Testis (tissue), 3 donors: ENCODE measurements around the gene CHMP1A. TPM values are rescaled to one million over a fixed set of nuclear protein-coding genes. Genes with fewer than 3 reads are reported as not detected.
"Not testable (repeated sequence)": the region's sequence is repeated elsewhere in the genome, so short reads cannot be mapped to it uniquely, and the experiment has no call there.

Experiments
- DNase-seq: peaks from one replicate; pipeline ENCODE4 v3.0.0-alpha.2; 2019
- H3K27ac ChIP-seq, 2 donors: fragments of 200-600 bp; sonication (generic); one replicate each; pipeline ENCODE4 v1.5.1; 2019
- H3K27me3 ChIP-seq: fragments of 200-600 bp; sonication (generic); one replicate; pipeline ENCODE4 v1.5.1; 2019
- H3K36me3 ChIP-seq: fragments of 200-600 bp; sonication (generic); one replicate; pipeline ENCODE4 v1.5.1; 2017; ENCODE audit warnings: low read depth; ENCODE audit errors: missing control alignments
- H3K4me1 ChIP-seq: fragments of 200-600 bp; sonication (generic); one replicate; pipeline ENCODE4 v1.5.1; 2019
- H3K4me3 ChIP-seq, 2 donors: fragments of 200-600 bp; sonication (generic); one replicate each; pipeline ENCODE4 v1.5.1; 2017 to 2019
- H3K9me3 ChIP-seq: fragments of 200-600 bp; sonication (generic); one replicate; pipeline ENCODE4 v1.5.1; 2017
- POLR2A ChIP-seq: fragments of 450-650 bp; IDR thresholded peaks from one replicate; pipeline ENCODE4 v1.6.1; 2017; ENCODE audit warnings: antibody characterized with exemption, mild to moderate bottlenecking, moderate library complexity
- WGBS, 2 donors: methylation state at CpG; one replicate each; pipeline ENCODE4 v1.1.5; 2018; 5-methylcytosine and 5-hydroxymethylcytosine counted together
- intact Hi-C: fragments of 100-400 bp; cut with DNase I; formaldehyde crosslinking; loops from one replicate; pipeline ENCODE4 v1.15.1; 2023; ENCODE audit warnings: low total_unique reads
- polyA plus RNA-seq: library from polyadenylated mRNA; stranded (reverse); fragments of 350-450 nt; fragmentation: Illumina TruSeq; extraction: RNeasy Lipid Tissue Mini Kit (QIAGEN cat#74804); gene quantifications from one replicate; pipeline ENCODE4 v1.2.3, GENCODE V29; 2014; ENCODE audit warnings: low read depth, low replicate concordance; ENCODE audit not compliant: insufficient read depth
- total RNA-seq, 2 donors: library from RNA; depleted of rRNA; stranded (reverse); fragments of >200 nt; gene quantifications; one replicate each; pipeline ENCODE4 v1.2.3, GENCODE V29; 2016
- TF ChIP-seq, protein P1 (sequence below), 3 experiments: fragments of 450-650 bp in 2 of 3; fragments of 200-600 bp in 1 of 3; sonication (generic) in 1 of 3; IDR thresholded peaks; one replicate each; pipeline ENCODE4 v1.5.1; 2016 to 2019; ENCODE audit warnings: antibody characterized with exemption in 3 of 3, mild to moderate bottlenecking in 2 of 3, moderate library complexity in 1 of 3

Gene CHMP1A
- total and polyA plus RNA-seq, 3 donors from 2014 or later = 90.0 to 123 (median 106) TPM

GRCh38 chr16:89687092-89687940, 29.8 kb upstream of the CHMP1A start:
- H3K9me3 ChIP-seq = no peaks in the 10 kb centered on the region

GRCh38 chr16:89686520-89687091, 29.1 kb upstream of the CHMP1A start, which contains the start of gene CDK10:
Gene CDK10, plus strand, starts transcription at chr16:89686689. Its CDS starts 22 bp downstream, at chr16:89686711.
- H3K9me3 ChIP-seq = no peaks in the 10 kb centered on the region
- DNase-seq = peak; percentile 92
- 0 to 1% methylated on average over 8 to 64 of the region's 67 CpGs for WGBS, 2 donors
- TF ChIP-seq, protein P1, sequence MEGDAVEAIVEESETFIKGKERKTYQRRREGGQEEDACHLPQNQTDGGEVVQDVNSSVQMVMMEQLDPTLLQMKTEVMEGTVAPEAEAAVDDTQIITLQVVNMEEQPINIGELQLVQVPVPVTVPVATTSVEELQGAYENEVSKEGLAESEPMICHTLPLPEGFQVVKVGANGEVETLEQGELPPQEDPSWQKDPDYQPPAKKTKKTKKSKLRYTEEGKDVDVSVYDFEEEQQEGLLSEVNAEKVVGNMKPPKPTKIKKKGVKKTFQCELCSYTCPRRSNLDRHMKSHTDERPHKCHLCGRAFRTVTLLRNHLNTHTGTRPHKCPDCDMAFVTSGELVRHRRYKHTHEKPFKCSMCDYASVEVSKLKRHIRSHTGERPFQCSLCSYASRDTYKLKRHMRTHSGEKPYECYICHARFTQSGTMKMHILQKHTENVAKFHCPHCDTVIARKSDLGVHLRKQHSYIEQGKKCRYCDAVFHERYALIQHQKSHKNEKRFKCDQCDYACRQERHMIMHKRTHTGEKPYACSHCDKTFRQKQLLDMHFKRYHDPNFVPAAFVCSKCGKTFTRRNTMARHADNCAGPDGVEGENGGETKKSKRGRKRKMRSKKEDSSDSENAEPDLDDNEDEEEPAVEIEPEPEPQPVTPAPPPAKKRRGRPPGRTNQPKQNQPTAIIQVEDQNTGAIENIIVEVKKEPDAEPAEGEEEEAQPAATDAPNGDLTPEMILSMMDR (IDR thresholded peaks at IDR 0.05) = no peak
- TF ChIP-seq POLR2A = peak; percentile 42
- intact Hi-C loops = no loop called here
- H3K27ac ChIP-seq = peak within 1 kb of the TSS; percentile 75 to 87
- H3K27me3 ChIP-seq = no peaks in the 10 kb centered on the region
- H3K4me1 ChIP-seq = peaks cover 7% of the 10 kb centered on the region
- peak within 1 kb of the TSS; percentile 75 to 80 for H3K4me3 ChIP-seq
- H3K36me3 ChIP-seq = no peaks in the 10 kb centered on the region

More at GRCh38 chr16:89687092-89687940, 29.8 kb upstream of the CHMP1A start:
- DNase-seq = no peak
- Histone ChIP-seq H3K27ac (peak overlapping the region; percentile 75 to 87), H3K36me3 (no peaks in the 10 kb centered on the region), H3K4me1 (peaks cover 7% of the 10 kb centered on the region), H3K4me3 (peak overlapping the region; percentile 75 to 80), H3K27me3 (no peaks in the 10 kb centered on the region)
- intact Hi-C loops = no loop called here
- WGBS, 2 donors = 11 to 19% methylated on average over 21 to 42 of the region's 42 CpGs
- TF ChIP-seq POLR2A = no peak
- TF ChIP-seq, protein P1 (IDR thresholded peaks at IDR 0.05) = no peak

- DNase-seq = no peak
These were observed 28.4 kb upstream of the CHMP1A start for GRCh38 chr16:89685916-89686315.

DNA sequence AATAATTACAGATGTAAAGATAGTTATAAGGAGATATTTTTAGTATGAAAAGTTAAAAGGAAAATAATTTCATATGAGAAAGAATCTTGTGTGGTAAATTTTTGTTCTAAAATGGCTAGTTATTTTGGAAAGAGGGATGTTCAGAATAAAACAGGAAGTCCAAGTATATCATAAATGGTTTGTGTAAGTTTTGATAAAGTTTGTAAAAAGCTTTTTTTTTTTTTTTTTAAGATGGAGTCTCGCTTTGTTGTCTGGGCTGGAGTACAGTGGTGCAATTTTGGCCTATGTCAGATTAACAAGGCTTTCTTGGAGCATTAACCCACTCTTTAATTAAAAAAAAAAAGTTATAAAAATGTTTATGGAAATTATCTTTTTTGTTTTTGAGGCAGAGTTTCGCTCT, 20.8 kb upstream of the CHMP1A start:
- intact Hi-C loops = no loop called here
- no peaks in the 10 kb centered on the region for H3K4me1 ChIP-seq
- no peak overlapping the region for H3K4me3 ChIP-seq
- no peaks in the 10 kb centered on the region for H3K27me3 ChIP-seq
- H3K27ac ChIP-seq = no peak overlapping the region
- WGBS, 2 donors = 93 to 94% methylated on average over 2 of the region's 2 CpGs
- no peak for TF ChIP-seq POLR2A
- DNase-seq = no peak
- no peaks in the 10 kb centered on the region for H3K36me3 ChIP-seq
- no peaks in the 10 kb centered on the region for H3K9me3 ChIP-seq

More at GRCh38 chr16:89685916-89686315, 28.4 kb upstream of the CHMP1A start:
- Histone ChIP-seq H3K4me1 (peaks cover 7% of the 10 kb centered on the region), H3K36me3 (no peaks in the 10 kb centered on the region), H3K4me3 (peak overlapping the region in 1 of 2 donors; percentile 75), H3K27me3 (no peaks in the 10 kb centered on the region), H3K9me3 (no peaks in the 10 kb centered on the region), H3K27ac (no peak overlapping the region)
- intact Hi-C loops = no loop called here
- TF ChIP-seq, protein P1 (IDR thresholded peaks at IDR 0.05) = no peak
- TF ChIP-seq POLR2A = no peak
- 100% methylated on average over 1 of the region's 1 CpG; no CpG with 5 or more reads in 1 of the 2 donors for WGBS, 2 donors

DNA sequence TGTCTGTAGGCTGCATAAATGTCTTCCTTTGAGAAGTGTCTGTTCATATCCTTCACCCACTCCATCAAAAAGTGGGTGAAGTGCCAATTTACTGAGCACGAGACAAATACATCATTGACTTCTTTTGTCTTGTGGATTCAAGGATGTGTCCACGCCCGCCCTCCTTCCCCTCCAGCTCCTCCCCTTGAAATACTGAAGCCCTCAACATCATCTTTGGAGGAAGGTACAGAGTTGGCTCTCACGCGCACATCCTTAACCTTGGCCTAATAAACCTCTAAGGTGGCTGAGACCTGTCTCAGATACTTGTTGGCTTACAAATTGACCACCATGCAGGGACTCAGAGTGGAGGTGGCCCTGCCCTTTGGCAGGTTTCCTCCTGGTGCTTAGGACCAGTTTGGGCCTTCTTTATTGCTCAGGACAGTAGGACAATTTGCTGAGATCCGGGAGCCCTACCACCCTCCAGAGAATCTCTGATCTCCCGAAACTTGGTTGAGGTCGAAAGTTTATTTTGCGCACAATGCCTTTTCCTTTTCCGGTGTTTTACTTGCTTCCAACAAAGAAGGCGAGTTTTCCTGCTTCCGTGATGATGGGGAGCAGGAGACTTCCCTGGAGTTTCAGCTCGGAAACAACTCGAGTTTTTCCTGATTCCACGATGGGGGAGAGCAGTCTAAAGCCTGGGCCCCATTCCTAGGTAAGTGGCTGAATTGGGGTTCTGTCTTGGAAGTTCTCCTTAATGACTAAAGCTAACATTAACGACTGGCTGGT, 14.9 kb upstream of the CHMP1A start:
- no peak overlapping the region for H3K4me3 ChIP-seq
- intact Hi-C loops = no loop called here
- H3K27ac ChIP-seq = no peak overlapping the region
- H3K4me1 ChIP-seq = no peaks in the 10 kb centered on the region
- H3K9me3 ChIP-seq = no peaks in the 10 kb centered on the region
- no peak for DNase-seq
- no peak for TF ChIP-seq POLR2A
- TF ChIP-seq, protein P1 (IDR thresholded peaks at IDR 0.05) = no peak
- 84 to 91% methylated on average over 16 of the region's 16 CpGs for WGBS, 2 donors
- no peaks in the 10 kb centered on the region for H3K36me3 ChIP-seq
- H3K27me3 ChIP-seq = no peaks in the 10 kb centered on the region

GRCh38 chr16:89671565-89671964, 14.1 kb upstream of the CHMP1A start:
- H3K36me3 ChIP-seq, H3K4me1 ChIP-seq, H3K27ac ChIP-seq, H3K27me3 ChIP-seq, H3K9me3 ChIP-seq, intact Hi-C loops, H3K4me3 ChIP-seq, DNase-seq: not testable (repeated sequence)
- 87 to 97% methylated on average over 4 of the region's 4 CpGs for WGBS, 2 donors
